Ishikawa (cell line): ENCODE data around the gene USP6NL.

ENCODE experiments used
- CEBPB ChIP-seq: IDR thresholded peaks from 2 replicates; pipeline ENCODE4 v1.6.1; 2012
- CREB1 ChIP-seq: IDR thresholded peaks from 2 replicates; pipeline ENCODE4 v1.6.1; 2012; ENCODE audit warnings: low read depth
- EGR1 ChIP-seq: IDR thresholded peaks from 2 replicates; pipeline ENCODE4 v1.6.1; 2012
- EP300 ChIP-seq: IDR thresholded peaks from 2 replicates; pipeline ENCODE4 v1.6.1; 2012; ENCODE audit warnings: borderline replicate concordance
- FOXM1 ChIP-seq: IDR thresholded peaks from 2 replicates; pipeline ENCODE4 v1.6.1; 2012; ENCODE audit warnings: low read depth, borderline replicate concordance
- NFIC ChIP-seq: IDR thresholded peaks from 2 replicates; pipeline ENCODE4 v1.6.1; 2012
- RAD21 ChIP-seq: IDR thresholded peaks from 2 replicates; pipeline ENCODE4 v1.6.1; 2012; ENCODE audit warnings: low read depth
- TAF1 ChIP-seq: IDR thresholded peaks from 2 replicates; pipeline ENCODE4 v1.6.1; 2012; ENCODE audit warnings: low read depth, mild to moderate bottlenecking
- TCF12 ChIP-seq: IDR thresholded peaks from 2 replicates; pipeline ENCODE4 v1.6.1; 2012; ENCODE audit warnings: low read depth
- TEAD4 ChIP-seq: IDR thresholded peaks from 2 replicates; pipeline ENCODE4 v1.6.1; 2012
- ZBTB7A ChIP-seq: IDR thresholded peaks from 2 replicates; pipeline ENCODE4 v1.6.1; 2012; ENCODE audit warnings: low read depth
- TF ChIP-seq, protein P1 (sequence below): IDR thresholded peaks from 2 replicates; pipeline ENCODE4 v1.6.1; 2012
- TF ChIP-seq, protein P2 (sequence below): IDR thresholded peaks from 2 replicates; pipeline ENCODE4 v1.6.1; 2012; ENCODE audit warnings: low read depth, mild to moderate bottlenecking
- TF ChIP-seq, protein P3 (sequence below): IDR thresholded peaks from 2 replicates; pipeline ENCODE4 v1.6.1; 2012

Gene USP6NL

DNA sequence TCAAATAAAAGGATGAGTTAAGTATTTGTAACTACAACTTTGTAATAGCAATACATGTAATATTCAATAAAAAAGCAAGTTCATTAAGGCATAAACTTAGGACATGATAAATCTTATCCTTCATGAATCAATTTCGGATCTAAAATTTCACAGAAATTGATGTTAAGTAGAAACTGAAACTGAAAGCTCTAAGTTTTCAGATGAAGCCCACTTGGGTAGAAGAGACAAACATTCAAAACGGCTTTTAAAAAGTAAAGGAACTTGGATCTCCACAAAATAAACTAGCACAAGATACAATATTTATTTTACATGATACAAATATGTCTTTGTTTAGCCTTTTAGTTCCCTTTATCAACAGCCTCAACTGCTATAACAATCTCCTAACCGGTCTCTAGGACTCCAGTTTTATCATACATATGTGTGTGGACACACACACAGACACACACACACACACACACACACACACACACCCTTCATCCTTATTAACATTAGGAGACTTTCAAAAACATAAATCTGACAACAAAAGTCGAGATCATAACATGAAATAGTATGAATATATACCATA is 83.7 kb downstream of the USP6NL start:
- no peak for TF ChIP-seq TEAD4
- TF ChIP-seq, protein P1, sequence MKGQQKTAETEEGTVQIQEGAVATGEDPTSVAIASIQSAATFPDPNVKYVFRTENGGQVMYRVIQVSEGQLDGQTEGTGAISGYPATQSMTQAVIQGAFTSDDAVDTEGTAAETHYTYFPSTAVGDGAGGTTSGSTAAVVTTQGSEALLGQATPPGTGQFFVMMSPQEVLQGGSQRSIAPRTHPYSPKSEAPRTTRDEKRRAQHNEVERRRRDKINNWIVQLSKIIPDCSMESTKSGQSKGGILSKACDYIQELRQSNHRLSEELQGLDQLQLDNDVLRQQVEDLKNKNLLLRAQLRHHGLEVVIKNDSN: no peak
- no peak for TF ChIP-seq CREB1
- TF ChIP-seq FOXM1: no peak
- no peak for TF ChIP-seq TAF1
- TF ChIP-seq, protein P2, sequence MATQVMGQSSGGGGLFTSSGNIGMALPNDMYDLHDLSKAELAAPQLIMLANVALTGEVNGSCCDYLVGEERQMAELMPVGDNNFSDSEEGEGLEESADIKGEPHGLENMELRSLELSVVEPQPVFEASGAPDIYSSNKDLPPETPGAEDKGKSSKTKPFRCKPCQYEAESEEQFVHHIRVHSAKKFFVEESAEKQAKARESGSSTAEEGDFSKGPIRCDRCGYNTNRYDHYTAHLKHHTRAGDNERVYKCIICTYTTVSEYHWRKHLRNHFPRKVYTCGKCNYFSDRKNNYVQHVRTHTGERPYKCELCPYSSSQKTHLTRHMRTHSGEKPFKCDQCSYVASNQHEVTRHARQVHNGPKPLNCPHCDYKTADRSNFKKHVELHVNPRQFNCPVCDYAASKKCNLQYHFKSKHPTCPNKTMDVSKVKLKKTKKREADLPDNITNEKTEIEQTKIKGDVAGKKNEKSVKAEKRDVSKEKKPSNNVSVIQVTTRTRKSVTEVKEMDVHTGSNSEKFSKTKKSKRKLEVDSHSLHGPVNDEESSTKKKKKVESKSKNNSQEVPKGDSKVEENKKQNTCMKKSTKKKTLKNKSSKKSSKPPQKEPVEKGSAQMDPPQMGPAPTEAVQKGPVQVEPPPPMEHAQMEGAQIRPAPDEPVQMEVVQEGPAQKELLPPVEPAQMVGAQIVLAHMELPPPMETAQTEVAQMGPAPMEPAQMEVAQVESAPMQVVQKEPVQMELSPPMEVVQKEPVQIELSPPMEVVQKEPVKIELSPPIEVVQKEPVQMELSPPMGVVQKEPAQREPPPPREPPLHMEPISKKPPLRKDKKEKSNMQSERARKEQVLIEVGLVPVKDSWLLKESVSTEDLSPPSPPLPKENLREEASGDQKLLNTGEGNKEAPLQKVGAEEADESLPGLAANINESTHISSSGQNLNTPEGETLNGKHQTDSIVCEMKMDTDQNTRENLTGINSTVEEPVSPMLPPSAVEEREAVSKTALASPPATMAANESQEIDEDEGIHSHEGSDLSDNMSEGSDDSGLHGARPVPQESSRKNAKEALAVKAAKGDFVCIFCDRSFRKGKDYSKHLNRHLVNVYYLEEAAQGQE: no peak
- TF ChIP-seq, protein P3, sequence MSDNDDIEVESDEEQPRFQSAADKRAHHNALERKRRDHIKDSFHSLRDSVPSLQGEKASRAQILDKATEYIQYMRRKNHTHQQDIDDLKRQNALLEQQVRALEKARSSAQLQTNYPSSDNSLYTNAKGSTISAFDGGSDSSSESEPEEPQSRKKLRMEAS: no peak
- TF ChIP-seq EGR1: no peak
- TF ChIP-seq TCF12: no peak
- no peak for TF ChIP-seq NFIC
- TF ChIP-seq EP300: no peak
- no peak for TF ChIP-seq CEBPB

DNA sequence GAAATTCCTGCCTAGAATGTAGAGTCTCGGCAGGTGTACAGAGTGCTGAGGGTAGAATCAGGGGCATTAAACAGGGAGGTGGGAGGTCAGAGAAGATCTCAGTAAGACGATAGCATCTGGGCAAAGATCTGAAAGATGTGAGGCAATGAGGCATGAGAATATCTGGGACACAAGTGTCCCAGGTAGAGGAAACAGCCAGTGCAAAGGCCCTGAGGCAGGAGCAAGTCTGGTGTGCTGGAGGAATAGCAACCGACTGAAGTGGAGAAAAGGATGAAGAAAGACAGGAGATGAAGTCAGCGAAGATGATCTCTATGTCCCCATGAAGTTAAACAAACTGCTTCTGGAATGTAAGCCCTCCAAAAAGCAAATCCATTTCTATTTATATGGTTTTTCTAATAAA is 84.4 kb downstream of the USP6NL start:
- TF ChIP-seq NFIC: no peak
- TF ChIP-seq, protein P3: no peak
- no peak for TF ChIP-seq EGR1
- TF ChIP-seq FOXM1: no peak
- no peak for TF ChIP-seq EP300

DNA sequence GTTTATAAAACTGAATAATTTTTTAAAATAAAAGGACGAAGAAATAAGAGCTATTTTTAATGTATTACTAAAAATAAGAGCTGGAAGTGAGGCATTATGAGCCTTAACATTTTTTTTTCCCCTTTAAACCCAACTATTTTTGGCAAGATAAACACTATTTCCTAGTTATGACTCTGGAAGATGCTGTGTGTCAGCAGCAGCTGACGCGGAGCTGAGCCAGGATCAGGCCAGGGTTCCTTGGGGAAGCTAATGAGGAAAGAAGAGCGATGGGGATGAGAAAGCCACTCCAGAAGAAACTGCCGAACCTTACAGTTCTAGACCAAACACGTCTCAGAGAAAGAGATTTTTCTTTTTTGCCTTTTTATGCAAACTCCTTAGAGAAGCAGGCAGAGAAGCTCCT is 85.9 kb downstream of the USP6NL start:
- TF ChIP-seq, protein P1: no peak
- TF ChIP-seq CREB1 (no peak), TAF1 (no peak), EGR1 (no peak), RAD21 (no peak)

DNA sequence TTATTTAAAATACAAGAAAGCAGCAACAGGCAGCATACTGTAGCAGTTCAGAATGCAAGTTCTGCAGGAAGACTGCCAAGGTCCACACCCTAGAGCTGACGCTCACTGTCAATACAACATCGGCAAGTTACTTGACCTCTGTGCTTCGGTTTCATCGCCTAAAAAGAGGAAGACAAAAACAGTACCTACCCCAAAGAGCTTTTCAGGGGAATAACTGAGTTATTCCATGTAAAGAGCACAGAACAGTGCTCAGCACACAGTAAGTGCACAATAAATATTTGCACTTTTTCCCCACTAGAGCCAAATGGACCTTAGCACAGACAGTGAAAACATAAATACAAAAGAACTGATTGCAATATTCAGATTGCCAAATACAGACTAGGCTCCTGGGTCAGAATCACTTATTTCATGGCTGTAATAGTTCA is 88.6 kb downstream of the USP6NL start:
- TF ChIP-seq CREB1 (no peak), TEAD4 (no peak), FOXM1 (no peak), RAD21 (no peak), ZBTB7A (no peak), TCF12 (no peak)
- TF ChIP-seq, protein P2: no peak
- TF ChIP-seq, protein P3: no peak

DNA sequence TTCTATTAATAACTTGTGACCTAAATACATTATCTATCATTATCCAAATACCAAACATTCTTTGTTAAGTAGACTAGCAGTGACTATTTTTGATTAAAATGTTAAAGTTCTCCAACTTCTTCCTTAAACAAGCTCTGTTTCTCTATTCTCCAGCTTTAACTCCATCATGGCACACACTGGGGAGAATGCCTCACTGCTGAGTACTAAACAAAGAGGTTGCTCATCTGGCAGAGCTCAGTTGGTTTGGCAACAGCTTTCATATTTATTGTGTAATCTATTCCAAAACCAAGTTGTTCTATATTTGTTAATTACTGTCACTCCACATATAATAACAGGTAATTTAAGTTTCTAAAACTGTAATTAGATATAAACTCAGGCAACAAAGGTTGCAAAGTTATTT is 89.6 kb downstream of the USP6NL start:
- TF ChIP-seq, protein P2: no peak
- TF ChIP-seq, protein P1: no peak
- TF ChIP-seq FOXM1: no peak
